Skeletal muscle cell (primary cell): Measurements from ENCODE around the gene PDE4B.
A peak's percentile ranks its signal among the peaks of the same experiment; 100 is the strongest.

ENCODE experiments used
- DNase-seq: peaks from one replicate; pipeline ENCODE4 v3.0.0-alpha.2; 2010; ENCODE audit warnings: low read depth
- H3K4me3 ChIP-seq: 2 replicates; pipeline ENCODE4 v1.5.1; 2011; ENCODE audit warnings: low read depth, mild to moderate bottlenecking, control low read depth, low read length, moderate library complexity

The PDE4B gene

GRCh38 chr1:66373157-66373591, 580.5 kb downstream of the PDE4B start:
- H3K4me3 ChIP-seq, result no peak overlapping the region
- DNase-seq, result no peak

- no peak for DNase-seq
- no peak overlapping the region for H3K4me3 ChIP-seq
Measured at GRCh38 chr1:66374148-66374547, 581.5 kb downstream of the PDE4B start.

GRCh38 chr1:66374561-66375111, 581.9 kb downstream of the PDE4B start:
- H3K4me3 ChIP-seq, result no peak overlapping the region
- DNase-seq, result peak; percentile 73

GRCh38 chr1:66375125-66375524, 582.4 kb downstream of the PDE4B start:
- no peak overlapping the region for H3K4me3 ChIP-seq
- DNase-seq, result no peak

GRCh38 chr1:66380452-66381212, 587.9 kb downstream of the PDE4B start:
- peak; percentile 60 for DNase-seq
- no peak overlapping the region for H3K4me3 ChIP-seq

GRCh38 chr1:66381621-66382275, 589.1 kb downstream of the PDE4B start:
- H3K4me3 ChIP-seq, result no peak overlapping the region
- DNase-seq, result no peak

- no peak overlapping the region for H3K4me3 ChIP-seq
- no peak for DNase-seq
Measured at GRCh38 chr1:66383168-66383567, 590.5 kb downstream of the PDE4B start.

GRCh38 chr1:66383611-66384010, 590.9 kb downstream of the PDE4B start:
- no peak for DNase-seq

GRCh38 chr1:66384258-66384921, 591.7 kb downstream of the PDE4B start:
- H3K4me3 ChIP-seq, result no peak overlapping the region
- no peak for DNase-seq

More at GRCh38 chr1:66383611-66384010, 590.9 kb downstream of the PDE4B start:
- no peak overlapping the region for H3K4me3 ChIP-seq

- DNase-seq, result no peak
- H3K4me3 ChIP-seq, result no peak overlapping the region
Measured at GRCh38 chr1:66386712-66387111, 594.0 kb downstream of the PDE4B start.

GRCh38 chr1:66388913-66389312, 596.2 kb downstream of the PDE4B start:
- DNase-seq, result no peak
- H3K4me3 ChIP-seq, result no peak overlapping the region

- no peak for DNase-seq
- no peak overlapping the region for H3K4me3 ChIP-seq
Measured at GRCh38 chr1:66393586-66394287, 601.0 kb downstream of the PDE4B start.

GRCh38 chr1:66394603-66395002, 601.9 kb downstream of the PDE4B start:
- no peak overlapping the region for H3K4me3 ChIP-seq
- DNase-seq, result no peak

GRCh38 chr1:66395202-66396061, 602.7 kb downstream of the PDE4B start:
- no peak for DNase-seq
- no peak overlapping the region for H3K4me3 ChIP-seq

- DNase-seq, result no peak
- no peak overlapping the region for H3K4me3 ChIP-seq
Measured at GRCh38 chr1:66396212-66396890, 603.7 kb downstream of the PDE4B start.

- DNase-seq, result no peak
- no peak overlapping the region for H3K4me3 ChIP-seq
Measured at GRCh38 chr1:66397192-66397591, 604.5 kb downstream of the PDE4B start.

- H3K4me3 ChIP-seq, result no peak overlapping the region
- no peak for DNase-seq
Measured at GRCh38 chr1:66399888-66400529, 607.3 kb downstream of the PDE4B start.

- no peak for DNase-seq
Measured at GRCh38 chr1:66400660-66401059, 608.0 kb downstream of the PDE4B start.

More at GRCh38 chr1:66400660-66401059, 608.0 kb downstream of the PDE4B start:
- no peak overlapping the region for H3K4me3 ChIP-seq
